NCI-H2171 (cell line): ENCODE results near the gene TRIM47.
"Not testable (repeated sequence)": the region's sequence is repeated elsewhere in the genome, so short reads cannot be mapped to it uniquely, and the experiment has no call there.

Experiments used
- DNase-seq: peaks from one replicate; lab custom pipeline; 2025; lab: John Stamatoyannopoulos, UW

TRIM47 gene

DNA sequence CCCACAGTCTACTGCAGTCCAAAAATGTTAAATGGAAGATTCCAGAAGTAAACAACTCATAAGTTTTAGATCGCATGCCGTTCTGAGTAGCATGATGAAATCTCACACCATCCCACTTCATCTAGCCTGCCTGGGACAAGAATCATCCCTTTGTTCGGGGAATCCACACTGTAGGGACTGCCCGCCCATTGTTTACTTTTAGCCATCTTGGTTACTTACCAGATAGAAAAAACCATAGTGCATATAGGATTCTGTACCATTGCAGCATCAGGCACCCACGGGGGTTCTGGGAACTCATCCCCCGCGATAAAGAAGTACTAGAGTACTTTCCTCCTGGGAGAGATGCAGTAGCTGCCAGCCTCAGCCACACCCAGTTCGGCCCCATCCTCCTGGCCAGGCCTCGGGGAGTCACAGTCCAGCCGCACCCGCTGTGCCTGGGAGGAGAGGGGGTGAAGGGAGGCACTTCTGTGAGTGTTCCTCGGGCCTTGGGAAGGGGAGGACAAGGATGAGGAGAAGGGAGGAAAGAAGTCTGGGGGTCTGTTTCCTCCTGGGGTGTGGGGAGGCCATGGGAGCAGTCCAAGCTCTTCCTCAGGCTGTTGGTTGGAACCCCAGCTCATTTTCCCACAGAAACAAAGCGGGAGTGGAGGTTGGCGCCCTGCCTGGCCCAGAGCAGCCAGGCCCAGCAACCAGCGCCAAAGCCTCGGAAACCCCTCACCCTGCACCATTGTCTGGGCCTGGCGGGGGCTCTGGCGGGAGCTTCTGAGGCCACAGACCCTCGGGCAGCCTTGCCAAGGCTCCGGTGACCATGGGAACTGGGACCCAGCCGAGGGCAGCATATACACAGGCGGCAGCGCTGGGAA lies 8.9 kb downstream of the TRIM47 start:
- DNase-seq, result no peak

DNA sequence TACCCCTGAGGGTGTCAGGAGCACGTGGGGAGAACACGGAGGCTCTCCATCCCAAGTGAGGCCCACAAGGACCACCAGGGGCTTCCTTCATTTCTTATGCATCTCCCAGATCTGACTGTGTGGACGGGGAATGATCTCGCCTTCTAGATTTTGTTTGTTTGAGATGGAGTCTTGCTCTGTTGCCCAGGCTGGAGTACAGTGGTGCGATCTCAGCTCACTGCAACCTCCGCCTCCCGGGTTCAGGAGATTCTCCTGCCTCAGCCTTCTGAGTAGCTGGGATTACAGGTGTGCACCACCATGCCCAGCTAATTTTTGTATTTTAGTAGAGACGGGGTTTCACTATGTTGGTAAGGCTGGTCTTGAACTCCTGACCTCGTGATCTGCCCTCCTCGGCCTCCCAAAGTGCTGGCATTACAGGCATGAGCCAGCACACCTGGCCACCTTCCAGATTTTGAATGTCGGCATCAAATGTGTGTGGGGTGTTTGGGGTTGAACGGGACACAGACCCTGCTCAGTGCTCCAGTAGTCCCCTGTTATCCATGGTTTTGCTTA lies 9.6 kb downstream of the TRIM47 start:
- DNase-seq, result not testable (repeated sequence)

DNA sequence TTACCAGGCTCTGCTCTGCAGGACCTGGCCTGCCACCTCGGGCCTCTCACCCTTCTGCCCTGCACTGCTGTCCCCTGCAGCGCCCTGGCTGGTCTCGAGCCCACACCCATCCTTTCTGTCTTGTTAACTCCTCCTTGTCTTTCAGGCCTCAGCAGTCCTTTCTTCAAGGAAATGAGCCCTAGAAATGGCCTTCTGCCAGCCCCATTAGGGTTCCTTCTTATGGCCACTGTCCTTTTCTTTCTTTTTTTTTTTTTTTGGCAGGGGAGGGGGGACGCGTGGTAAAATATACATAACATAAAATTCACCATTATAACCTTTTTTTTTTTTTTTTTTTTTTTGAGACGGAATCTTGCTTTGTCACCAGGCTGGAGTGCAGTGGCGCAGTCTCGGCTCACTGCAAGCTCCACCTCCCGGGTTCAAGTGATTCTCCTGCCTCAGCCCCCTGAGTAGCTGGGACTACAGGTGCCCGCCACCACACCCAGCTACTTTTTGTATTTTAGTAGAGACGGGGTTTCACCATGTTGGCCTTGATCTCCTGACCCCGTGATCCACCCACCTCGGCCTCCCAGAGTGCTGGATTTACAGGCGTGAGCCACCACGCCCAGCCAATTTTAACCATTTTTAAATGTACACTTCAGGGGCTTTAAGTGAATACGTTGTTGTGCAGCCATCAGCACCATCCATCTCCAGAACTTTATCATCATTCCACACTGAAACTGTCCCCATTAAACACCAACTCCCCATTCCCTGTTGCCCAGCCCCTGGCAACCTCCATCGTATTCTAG lies 12.8 kb downstream of the TRIM47 start:
- DNase-seq, result not testable (repeated sequence)

DNA sequence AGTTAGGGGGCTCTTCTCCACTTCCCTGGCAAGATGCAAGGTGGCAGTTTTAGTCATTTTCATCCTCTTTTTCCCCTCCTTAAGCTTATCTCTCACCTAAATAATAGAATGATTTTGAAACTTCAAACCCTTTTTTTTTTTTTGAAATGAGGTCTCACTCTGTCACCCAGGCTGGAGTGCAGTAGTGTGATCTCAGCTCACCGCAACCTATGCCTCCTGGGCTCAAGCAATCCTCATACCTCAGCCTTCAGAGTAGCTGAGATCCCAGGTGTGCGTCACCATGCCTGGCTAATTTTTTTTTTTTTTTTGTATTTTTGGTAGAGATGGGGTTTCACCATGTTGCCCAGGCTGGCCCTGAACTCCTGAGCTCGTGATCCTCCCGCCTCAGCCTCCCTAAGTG lies 13.5 kb downstream of the TRIM47 start:
- not testable (repeated sequence) for DNase-seq

DNA sequence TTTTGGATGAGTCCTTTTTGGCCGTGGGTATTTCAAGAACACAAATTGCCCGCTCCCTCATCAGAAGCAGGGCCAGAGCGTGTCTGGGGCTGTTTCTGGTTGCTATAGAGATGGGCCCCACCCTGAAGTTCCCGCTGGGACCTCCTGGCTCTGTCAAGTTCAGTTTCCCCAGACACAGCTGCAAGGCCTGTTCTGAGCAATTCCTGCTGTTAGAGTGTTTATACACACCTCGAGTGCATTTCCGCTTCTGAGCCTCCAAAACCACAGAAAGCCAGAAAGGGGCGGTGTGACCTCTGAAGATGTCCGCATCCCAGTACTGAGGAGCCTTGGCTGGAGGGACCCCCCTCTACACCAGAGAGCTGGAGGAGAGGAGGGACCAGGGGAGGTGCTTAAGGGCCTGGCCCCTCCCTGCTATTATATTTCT lies 13.9 kb downstream of the TRIM47 start:
- DNase-seq, result peak; percentile 48

DNA sequence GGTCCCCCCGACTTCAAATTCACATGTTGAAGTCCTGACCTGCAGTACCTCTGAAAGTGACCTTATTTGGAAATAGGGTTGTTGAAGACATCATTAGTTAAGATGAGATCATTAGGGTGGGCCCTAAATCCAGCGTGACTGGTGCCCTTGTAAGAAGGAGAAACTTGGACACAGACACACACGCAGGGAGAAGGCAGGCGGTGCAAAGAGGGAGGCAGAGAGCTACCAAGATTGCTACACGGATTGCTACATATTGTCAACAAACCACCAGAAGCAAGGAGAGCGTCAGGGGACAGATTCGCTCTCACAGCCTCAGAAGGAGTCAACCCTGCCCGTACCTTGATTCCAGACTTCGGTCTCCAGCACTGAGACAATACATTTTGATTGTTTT lies 16.5 kb downstream of the TRIM47 start:
- no peak for DNase-seq

DNA sequence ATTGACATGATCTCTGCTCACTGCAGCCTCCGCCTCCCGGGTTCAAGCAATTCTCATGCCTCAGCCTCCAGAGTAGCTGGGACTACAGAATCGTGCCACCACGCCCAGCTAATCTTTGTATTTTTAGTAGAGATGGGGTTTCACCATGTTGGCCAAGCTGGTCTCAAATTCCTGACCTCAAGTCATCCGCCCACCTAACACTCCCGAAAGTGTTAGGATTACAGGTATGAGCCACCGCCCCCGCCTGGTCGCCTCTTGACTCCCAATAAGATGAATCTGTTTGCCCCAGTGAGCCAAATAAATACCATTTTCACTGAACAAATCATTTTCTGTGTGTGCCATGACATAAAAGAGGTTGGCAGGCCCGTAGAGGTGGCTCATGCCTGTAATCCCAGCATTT lies 19.0 kb downstream of the TRIM47 start:
- not testable (repeated sequence) for DNase-seq

DNA sequence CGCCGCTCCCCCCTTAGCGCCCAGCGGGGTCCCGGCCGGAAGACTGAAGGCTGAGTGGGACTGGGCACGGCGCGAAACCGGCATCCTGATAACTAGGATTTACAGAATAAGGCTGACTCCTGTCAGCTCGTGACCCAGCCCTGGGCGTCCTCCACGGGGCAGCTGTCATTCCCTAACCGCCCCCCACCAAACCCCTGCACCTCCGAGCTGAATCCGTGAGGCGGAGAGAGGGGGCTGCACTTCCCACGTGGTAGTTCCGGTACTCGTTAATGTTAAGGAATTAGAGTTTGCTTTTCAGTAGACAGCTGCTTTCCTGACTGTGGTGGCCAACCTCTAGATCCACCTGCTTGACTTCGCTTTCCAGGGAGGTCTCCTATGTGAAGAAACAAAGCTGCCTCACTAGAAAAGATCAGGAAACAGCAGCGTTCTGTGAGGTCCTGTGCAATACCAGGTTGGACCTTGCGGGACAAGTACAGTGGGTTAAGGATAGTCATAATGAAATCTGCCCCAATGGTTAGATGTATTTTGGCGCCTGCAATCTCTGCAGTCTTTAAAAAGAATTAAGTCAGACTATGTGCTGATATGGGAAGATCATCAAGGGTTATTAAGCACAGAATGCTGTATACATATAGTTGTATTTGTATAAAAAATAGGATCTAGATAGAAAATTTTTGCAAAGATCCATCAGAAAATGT lies 22.2 kb downstream of the TRIM47 start:
- no peak for DNase-seq

DNA sequence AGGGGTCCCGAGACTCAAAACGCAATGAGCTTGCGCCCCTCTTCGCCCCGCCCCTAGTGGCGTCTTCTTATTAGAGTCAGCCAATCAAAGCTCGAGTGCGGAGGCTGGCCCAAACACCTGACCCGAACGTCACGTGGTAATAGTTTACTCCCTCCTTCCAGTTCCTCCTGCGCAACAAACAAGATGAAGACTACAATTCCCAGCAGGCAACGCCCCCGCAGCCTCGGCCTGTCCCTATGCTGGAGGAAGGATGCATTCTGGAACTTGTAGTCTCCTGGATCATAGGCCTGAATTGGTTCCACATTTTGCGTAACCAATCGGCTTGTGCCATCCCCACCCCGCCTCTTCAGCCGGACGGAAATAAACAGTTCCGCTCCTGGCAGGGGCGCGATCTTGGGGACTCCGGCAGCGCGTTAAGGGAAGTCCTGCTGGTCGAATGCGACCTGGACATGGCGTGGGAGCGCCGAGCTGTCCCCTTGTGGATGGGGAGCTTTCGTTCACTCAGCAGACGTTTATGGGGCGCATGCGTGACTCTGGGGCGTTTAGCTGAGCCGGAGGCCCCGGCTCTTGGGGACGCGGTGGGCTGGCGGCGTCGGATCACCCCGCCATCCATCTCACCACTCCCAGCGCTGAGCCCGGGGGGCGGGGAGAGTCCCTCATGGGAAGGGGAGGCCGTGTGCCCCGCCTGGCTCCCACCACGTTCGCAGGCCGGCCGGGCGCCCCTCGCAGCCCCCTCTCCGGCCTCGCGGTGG lies 22.9 kb downstream of the TRIM47 start, which contains the start of gene WBP2:
Gene WBP2 (minus strand): TSS at position 26 of the 752 bp plus-strand sequence. CDS start 38 bp downstream, outside the sequence.
- DNase-seq, result peak; percentile 99

DNA sequence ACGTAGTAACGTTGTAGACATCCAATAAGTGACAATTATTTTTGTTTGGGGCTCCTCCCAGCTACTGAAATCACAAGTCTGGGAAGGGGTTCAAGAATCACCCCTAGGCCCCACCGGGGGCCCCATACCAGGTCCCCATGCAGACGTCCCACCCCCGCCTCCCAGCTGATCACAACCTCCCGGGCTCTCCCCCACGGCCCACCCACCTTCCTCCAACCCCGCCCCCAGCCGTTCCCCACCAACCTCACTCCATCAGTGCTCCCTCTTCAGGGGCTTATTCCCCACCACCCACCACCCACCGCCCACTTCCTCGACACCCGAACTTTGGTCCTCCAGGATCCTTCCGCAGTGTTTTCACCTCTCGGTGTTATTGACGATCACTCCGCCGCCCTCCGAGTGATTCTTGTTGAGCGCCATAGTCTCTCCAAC lies 23.5 kb downstream of the TRIM47 start:
- DNase-seq, result no peak

DNA sequence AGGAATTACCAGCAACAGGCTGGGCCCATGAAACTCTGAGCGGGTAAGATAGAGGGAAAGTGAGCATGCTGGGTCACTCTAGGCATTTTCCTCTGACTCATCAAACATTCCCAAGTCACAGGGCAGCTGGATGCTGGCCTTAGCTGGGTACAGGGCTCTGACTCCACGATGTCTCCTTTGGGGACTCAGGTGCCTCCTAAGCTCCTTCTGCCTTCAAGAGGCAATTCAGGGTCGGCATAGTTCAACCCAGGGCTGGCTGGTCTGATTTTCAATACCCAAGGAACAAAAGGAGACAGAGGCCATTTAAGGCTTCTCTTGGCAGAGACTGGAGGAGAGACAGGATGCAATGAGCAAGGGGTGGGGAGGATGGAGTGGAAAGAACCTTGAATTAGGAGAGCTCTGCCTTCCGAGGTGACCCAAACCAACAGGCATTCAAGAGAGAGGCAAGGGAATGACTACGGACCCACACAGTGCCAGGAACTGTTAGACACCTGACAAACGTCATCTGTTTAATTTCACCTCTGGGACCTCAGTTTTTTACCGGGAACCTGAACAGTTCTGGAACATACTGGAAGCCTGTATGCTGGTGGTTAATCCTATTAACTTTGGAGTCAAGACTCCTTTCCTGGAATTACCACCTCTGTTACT lies 24.2 kb downstream of the TRIM47 start:
- no peak for DNase-seq

DNA sequence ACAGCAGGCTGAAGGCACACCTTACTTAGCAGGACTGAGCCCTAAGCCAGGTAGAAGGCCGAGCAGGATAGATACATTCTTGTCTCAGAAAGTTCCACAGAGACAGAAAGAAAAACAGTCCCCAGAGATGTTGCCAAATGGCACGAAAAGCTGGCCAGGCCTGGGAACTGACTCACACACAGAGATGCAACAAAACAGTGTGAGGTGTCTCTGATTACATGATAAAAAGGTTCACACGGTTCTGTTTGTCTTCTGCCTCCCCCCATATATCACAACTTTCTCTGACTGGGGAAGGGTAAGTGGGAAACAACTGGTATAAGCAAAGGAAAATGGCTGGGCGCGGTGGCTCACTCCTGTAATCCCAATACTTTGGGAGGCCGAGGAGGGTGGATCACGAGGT lies 24.9 kb downstream of the TRIM47 start:
- no peak for DNase-seq

DNA sequence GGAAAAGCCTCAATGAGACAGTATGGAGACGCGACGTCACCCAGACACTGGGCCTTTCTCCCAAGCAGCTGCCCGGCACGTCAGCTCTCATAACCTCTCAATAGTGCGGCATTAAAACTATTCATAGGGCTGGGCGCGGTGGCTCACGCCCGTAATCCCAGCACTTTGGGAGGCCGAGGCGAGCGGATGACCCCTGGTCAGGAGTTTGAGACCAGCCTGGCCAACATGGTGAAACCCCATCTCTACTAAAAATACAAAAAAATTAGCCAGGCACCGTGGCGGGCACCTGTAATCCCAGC lies 26.7 kb downstream of the TRIM47 start:
- DNase-seq, result not testable (repeated sequence)

DNA sequence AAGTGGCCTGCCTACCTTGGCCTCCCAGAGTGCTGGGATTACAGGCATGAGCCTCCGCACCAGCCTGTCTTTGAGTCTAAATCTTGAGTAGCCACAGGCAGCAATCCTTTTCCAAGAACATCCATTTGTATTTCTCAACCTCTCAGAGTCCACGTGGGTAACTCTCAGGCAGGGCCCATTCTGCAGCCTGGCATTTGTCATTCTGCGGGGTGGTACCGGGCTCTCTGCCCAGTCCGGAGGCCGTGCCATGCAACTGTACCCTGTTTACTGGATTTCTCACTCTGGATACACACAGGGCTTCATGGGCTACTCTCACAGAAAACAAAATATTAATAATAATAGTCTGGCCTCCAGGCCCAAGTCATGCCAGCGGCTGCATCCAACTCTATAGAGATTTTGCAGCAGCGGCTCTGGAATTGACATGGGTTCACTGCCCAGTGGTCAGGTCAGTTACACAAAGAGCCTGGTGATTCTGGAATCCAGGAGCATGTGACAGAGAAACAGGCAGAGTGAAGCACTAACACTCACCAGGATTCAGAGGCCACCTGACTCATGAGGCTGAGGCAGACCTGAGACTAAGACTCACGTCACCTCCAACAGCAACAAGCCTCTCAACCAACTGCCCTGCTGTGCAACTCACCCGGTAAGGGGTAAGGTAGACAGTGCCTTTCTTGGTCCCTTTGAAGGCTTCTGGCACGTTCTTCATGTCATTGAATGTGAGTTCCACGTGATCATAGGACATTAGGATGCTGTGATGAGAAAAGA lies 27.3 kb downstream of the TRIM47 start:
- DNase-seq, result no peak

DNA sequence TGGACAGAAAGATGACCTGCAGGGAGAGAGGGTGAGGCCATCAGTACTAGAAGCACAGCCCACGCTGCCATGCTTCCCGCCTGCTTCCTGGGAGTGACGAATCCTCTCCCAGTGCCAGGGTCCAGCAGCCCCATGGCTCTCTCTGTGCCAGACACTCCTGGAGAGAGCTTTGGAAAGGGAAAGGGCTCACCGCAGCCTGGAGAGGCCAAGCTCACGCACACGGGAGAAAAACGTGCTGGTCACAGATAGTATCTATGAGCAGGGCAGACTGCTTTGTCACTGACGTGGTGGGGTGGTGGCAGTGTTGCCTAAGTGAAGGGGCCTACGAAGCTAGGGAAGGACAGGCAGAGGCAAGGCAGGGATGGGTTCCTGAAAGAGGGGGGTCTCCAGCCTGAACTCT lies 28.7 kb downstream of the TRIM47 start:
- DNase-seq, result no peak

DNA sequence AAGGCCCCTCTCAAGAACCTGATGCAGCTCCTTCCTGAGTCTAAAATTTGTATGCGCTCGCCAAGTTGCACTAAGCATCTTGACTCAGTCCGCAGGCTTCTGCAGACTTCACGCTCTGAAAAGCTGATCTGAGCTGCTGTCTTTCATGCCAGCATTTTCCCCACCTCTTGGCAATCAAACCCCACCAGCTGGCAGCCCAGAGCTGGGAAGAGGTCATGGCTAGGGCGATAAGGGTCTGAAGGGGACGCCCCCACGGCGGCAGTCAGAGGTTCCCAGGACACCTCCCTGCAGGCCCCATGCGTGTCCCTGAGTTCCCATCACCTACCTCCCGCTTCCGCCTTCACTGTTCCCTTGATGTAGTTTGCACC lies 29.1 kb downstream of the TRIM47 start:
- DNase-seq, result no peak

DNA sequence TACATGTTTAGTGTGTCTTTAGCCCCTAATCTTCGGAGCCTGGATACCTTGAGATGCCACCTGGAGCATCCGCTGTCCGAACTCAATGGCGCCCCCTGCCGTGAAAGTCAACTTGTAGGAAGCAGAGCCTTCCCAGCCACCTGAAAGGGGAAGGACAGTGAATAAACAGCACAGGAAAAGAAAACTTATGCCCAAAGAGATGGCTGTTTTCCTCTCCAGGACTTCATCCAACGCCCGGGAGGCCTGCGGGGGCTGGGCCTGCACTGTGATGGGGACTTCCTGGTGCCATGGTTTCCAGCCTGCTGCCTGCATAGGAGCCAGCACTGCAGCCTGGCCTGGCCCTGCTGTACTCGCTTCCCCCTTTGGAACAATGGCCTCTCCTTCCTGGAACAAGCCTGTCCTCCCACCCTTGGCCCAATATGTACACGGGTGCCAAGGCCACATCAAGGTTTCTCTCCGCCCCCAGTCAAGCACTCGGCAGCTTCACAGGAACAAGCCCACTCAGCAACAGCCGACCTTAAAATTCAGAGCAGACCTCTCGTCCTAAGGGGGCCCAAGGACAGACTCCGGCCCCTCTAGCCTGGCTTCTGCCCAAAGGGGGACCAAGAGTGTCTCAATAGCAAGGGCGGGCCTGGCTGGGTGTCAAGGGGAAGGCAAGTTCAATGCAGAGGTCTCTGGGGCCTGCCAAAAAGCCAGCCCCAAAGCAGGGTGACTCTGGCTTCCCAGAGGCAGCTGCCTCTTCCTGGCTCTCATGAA lies 29.7 kb downstream of the TRIM47 start:
- peak; percentile 13 for DNase-seq

DNA sequence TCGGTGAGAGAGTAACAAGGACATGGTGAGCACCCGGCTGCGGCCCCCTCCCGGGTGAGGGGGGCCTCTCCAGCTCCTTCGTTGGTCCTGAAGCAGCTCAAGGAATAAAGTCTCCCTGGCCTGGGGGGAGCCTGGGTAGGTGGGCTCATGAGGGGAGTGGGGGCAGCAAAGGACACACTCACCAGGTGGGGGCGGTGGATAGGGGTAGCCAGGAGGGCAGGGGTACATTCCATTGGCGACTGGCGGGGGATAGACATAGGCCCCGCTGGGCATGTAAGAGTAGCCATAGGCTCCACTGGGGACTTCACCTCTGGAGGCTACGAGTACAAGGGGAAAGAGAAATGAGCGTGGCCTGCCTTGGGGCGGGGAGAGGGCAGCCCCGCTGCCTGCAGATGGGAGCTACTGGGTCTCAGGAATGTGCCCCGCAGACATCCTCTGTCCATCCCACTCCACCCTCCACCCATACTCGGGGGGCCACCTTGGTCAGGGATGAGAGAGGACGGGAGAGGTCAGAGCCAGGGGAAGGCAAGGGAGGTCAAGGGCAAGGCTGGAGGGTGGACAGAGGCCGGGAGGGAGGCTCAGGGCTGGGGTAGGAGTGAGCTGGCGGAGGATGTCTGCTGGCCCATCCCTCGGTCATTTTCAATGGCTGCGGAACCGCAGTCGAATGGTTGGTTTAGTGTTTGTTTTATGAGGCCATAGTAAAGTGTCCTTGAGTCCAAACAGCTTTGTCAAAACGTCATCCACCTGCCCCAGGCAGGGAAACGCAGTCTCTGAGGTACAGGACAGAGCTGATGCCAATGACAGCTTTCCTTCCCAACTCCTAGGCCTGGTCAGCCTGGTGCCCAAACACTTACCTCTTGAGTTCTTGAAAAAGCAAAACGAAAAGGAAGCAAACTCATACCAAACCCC lies 30.5 kb downstream of the TRIM47 start:
- DNase-seq, result no peak
